Middle frontal gyrus (tissue), 1 donor: ENCODE measurements around the gene MED13L.
"Not testable (repeated sequence)": the region's sequence is repeated elsewhere in the genome, so short reads cannot be mapped to it uniquely, and the experiment has no call there.

ENCODE experiments used
- DNase-seq: peaks from one replicate; pipeline ENCODE4 v3.0.0-alpha.2; 2015; ENCODE audit warnings: low spot score; ENCODE audit errors: extremely low spot score

Gene MED13L

GRCh38 chr12:116131987-116132386, 145.5 kb downstream of the MED13L start:
- DNase-seq: not testable (repeated sequence)

- DNase-seq: no peak
Measured at GRCh38 chr12:116131176-116131575, 146.3 kb downstream of the MED13L start.

- no peak for DNase-seq
Measured at GRCh38 chr12:116130431-116130830, 147.1 kb downstream of the MED13L start.

GRCh38 chr12:116128779-116129178, 148.7 kb downstream of the MED13L start:
- DNase-seq: no peak

GRCh38 chr12:116127859-116128258, 149.6 kb downstream of the MED13L start:
- DNase-seq: no peak

- DNase-seq: no peak
Measured at GRCh38 chr12:116126610-116127009, 150.9 kb downstream of the MED13L start.

- DNase-seq: no peak
Measured at GRCh38 chr12:116125956-116126566, 151.4 kb downstream of the MED13L start.

- DNase-seq: no peak
Measured at GRCh38 chr12:116125084-116125483, 152.4 kb downstream of the MED13L start.

GRCh38 chr12:116123451-116124258, 153.8 kb downstream of the MED13L start:
- no peak for DNase-seq

- no peak for DNase-seq
Measured at GRCh38 chr12:116122628-116123027, 154.9 kb downstream of the MED13L start.

GRCh38 chr12:116121453-116121871, 156.0 kb downstream of the MED13L start:
- DNase-seq: no peak

- DNase-seq: no peak
Measured at GRCh38 chr12:116116650-116117424, 160.7 kb downstream of the MED13L start.

- no peak for DNase-seq
Measured at GRCh38 chr12:116113398-116114130, 163.9 kb downstream of the MED13L start.

- DNase-seq: no peak
Measured at GRCh38 chr12:116106870-116107269, 170.6 kb downstream of the MED13L start.

GRCh38 chr12:116104167-116104767, 173.2 kb downstream of the MED13L start:
- no peak for DNase-seq

- no peak for DNase-seq
Measured at GRCh38 chr12:116101991-116102390, 175.5 kb downstream of the MED13L start.

- no peak for DNase-seq
Measured at GRCh38 chr12:116099652-116100432, 177.7 kb downstream of the MED13L start.

- no peak for DNase-seq
Measured at GRCh38 chr12:116096874-116097273, 180.6 kb downstream of the MED13L start.

GRCh38 chr12:116094475-116094874, 183.0 kb downstream of the MED13L start:
- DNase-seq: no peak

- no peak for DNase-seq
Measured at GRCh38 chr12:116093915-116094314, 183.6 kb downstream of the MED13L start.
